HG02642 (cell line): ENCODE measurements around the gene SLC38A10.

Experiments used
- ATAC-seq: cut with Tn5 transposase; IDR thresholded peaks from one replicate; pipeline ENCODE4 v1.9.1; 2021; ENCODE audit warnings: mild to moderate bottlenecking; ENCODE audit not compliant: unreplicated experiment, poor library complexity

Gene SLC38A10

DNA sequence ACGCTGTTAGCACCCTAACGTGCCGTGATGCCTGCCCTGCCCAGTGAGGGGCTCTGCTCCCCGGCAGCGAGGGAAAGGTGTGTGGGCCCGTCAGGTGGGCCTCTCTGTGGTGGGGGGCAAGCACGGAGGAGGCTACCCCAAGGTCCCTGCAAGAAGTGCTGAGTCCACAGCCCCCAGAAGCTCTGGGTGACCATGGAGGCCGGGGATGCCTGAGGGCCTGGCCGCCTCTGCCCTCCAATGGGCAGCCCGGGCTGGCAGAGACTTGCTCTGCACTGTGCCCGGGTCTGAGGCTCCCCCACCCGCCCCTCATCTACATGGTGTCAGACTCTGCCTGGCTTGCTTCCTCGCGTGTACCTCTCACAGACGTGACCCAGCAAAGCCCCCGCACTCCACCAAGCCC, 12.2 kb downstream of the SLC38A10 start:
- no peak for ATAC-seq

DNA sequence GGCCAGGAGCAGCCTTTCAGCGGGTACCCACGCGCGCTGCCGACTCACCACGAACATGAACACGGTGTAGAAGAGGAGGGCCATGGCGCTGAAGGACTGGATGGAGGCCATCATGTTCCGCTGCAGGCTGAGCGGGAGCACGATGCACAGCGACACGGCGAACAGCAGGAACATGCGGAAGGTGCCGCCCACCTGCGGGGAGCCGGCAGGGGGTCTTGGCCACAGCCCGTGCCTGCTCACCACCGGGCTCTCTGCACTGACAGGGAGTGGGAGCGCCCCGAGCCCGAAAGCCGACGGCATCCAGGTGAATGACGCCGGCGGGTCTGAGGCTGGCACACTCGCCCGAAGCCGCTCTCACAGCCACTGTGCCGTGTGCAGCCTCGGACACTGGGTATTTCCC, 13.0 kb downstream of the SLC38A10 start:
- no peak for ATAC-seq

DNA sequence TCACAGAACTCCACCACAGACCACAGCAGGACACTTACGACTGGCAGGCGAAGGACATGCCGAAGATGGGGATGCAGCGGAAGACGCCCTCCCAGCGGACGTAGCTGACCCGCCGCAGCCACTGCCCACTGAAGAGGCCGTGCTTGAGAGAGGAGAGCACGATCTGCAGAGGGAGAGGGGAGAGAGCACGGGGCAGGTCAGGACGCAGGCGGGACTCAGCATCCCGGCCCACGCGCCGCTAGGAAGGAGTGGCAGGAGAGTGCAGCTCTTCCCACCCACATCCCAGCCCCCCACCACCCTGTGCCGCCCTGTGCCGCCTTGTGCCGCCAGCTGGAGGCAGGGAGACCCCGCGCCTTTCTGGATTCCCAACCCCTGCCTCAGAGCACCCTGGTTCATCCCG, 14.5 kb downstream of the SLC38A10 start:
- ATAC-seq = no peak

DNA sequence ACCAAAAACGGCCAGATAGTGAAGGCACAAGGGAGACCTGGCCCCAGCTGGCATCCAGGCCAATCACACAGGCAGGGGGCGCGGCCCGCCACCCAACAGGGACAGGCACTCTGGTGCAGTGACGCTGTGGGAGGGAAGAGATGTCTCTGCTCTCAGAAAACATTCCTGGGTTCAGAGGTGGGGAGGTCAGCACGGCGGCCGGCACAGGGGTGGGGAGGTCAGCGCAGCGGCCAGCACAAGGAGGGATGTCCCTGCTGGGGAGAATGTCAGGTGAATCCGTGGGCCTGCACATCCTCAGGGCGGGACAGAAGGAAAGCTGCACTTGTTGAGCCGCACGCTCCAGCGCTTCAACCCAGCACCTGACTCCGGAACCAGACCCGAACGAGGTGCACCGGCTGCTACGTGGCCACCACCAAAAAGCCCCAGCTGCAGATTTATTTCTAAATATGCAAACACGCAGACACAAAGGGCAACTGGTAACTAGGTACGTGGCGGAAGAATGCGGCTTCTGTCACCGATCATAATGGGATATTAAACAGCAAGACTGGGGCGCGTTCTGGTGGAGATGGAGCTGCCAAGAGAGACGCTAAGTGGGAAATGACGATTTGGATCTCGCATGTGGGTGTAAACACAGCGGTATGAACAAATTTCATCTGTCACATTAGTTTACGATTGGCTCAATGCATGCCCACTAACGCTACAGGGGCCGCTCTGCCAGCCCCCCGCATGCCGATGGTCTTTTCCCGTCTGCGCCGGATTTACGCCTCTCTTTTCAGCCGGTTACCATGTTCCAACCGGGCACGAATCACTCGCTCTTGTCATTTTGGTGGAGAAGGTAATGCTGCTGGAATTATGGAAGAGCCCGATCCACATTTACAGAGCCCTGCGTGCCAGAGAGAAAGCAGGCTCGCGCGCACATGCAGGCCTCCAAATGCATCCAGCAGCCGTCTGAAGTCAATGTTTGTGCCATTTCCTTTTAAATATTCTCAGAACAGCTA, 15.5 kb downstream of the SLC38A10 start:
- no peak for ATAC-seq

DNA sequence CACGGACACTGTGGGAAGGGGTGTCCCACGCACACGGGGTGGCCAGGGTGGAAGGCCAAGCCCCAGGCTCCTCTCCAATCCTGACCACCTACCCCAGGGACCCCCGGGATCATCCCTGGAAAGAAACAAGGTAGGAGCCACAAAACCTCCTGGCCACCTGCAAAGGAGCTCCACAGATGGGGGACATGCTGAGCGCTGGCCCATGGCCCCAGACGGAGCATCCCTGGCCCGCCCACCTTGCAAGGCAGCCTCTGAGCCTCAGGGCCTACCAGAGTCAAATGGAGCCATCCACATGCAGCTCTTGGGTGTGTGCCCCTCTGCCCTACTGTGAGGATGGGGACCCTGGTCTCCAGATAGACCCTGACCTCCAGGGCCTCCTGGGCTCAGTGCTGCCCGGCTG, 16.3 kb downstream of the SLC38A10 start:
- no peak for ATAC-seq

DNA sequence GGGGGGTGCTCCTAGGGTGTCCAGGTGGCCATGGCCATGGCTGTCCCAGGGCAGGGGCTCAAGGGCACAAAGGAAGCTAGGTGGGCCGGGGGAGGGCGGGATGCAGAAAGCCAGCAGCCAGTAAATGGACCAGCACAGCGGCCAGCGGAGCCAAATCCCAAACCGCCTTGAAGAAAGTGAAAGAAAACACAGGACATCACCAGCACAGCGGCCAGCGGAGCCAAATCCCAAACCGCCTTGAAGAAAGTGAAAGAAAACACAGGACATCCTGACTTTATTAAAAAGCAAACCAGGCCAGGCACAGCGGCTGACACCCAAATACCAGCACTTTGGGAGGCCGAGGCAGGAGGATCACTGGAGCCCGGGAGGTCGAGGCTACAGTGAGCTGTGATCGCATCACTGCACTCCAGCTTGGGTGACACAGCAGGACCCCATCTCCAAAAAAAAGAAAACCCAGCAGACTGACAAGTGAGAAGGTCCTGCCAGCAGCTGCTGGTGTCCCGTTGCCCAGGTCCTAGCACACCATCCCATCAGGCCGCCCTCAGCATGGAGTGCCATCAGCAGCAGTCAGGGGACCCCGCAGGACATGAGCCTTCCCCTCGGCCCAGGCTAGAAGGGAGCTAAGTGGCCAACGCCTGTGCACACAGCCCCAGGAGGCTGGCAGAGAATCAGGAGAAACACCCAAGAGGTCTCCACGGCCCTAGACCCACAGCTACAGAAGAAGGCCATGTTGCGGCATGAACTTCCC, 17.0 kb downstream of the SLC38A10 start:
- ATAC-seq = no peak

DNA sequence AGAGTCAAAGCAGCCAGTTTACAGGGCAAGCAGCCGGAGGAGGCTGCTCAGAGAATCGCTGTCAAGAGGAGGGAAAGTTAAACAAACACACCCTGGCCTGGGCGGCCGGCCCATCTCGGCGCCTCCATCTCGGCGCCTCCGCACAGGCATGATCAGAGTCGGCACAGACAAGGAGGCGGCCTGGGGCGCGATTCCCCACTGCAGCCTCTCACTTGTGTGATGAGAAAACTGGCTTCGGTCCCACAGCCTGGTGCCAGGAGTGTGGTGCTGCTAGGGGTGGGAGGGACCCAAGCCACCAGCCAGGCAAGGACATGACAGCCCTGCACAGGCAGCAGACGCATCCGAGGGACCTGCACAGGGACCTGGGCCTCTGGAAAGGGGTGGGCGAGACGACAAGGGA, 17.7 kb downstream of the SLC38A10 start:
- ATAC-seq = no peak

DNA sequence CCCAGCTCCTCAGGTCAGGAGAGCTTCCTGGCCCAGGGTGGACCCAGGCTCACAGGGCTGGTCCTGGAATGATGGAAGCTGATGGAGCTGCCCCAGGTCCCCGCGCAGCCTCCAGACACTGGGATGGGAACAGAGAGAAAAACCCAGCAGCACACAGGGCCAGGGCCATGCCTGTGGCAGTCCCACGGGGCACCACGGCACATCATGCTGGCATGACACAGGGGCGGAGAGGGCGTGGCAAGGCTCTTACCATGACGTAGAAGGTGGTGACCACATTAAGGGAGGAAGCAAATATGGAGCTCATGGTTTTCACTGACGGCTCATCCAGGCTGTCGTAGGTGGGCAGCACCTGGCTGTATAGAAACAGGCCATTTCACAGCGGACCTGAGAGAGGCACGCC, 18.3 kb downstream of the SLC38A10 start:
- ATAC-seq = no peak

DNA sequence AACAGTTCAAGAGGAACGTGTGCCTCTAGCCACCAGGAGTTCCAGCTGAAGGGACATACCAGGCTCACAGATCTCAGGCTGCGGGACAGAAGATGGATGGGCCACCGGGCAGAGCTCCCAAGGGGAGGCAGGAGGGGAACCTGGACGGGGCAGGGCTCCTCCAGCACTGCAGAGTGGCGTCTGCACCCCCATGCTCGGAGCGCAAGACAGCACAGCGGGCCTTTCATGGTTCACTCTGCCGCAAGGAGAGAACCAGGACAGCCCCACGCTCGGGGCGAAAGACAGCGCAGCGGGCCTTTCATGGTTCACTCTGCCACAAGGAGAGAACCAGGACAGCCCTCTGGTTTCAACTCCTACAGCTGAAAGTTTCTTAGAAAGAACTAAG, 20.6 kb downstream of the SLC38A10 start:
- no peak for ATAC-seq

DNA sequence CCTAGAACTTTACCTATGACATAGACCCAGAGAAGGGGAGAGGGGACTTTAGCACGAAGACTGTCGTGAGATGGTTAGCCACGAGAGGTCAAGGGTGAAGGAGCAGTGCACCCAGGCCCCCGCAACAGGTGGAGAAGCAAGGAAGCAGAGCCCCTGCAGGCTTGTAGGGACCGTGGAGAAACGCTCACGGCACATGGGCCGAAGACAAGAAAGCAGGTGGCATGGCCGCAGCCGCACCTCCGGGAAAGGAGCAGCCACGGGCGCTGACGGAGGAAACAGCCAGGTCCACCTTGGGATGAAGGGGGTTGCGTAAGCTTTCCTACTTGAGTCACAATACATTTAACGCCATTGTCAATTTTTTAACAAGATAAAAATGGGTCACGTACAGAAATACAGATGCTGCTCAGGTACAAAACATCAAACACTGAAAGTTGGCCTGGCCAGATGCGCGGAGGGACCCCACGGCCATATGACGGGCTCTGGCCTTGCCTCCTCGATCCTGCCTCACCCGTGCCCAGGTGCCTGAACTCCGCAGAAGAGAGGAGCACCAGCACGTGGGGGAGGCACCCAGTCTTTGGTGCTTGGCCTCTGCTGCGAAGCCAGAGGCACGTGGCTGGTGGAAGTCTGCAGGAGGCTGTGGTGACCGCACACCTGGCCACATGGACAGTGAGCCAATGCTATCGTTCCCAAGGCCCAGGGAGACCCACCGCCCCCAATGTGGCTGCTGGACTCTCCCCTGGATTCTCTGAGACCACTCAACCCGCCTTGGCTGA, 21.2 kb downstream of the SLC38A10 start:
- no peak for ATAC-seq

DNA sequence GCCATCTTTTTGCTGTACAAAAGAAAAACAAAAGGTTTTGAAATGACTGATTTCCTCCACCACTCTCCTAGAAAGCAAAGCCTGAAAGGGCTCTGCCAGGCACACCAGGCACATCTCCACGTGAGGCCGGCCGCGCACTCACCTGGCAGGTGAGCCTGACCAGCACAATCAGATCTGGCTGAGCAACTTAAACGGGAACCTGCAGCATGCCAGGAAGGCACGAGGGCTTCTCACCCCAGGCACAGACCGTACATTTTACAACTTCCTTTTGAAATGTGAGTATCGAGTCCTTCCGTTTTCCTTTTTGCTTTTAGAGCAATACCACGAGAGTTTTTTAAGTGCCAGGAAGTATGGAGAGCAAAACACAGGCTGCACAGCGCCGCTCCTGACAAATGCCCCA, 22.5 kb downstream of the SLC38A10 start:
- ATAC-seq = no peak

DNA sequence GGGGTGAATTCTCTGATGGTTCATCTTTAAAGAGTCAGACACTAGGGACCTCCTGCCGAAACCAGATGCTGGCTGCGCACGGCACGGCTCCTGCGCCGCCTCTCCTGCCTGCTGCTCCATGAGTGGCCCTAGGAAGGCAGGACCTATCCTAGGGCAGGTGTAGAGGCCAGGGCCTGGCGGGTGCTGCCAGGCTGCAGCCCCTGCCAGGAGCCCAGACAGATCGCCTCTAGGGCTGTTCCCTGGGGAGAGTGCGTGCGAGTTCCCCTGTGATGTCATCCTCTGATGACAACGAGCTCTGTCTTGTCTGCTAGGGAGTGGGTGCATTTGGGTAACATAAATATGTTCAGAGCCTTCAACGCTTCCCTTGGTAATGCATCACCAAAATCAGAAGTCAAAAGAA, 23.9 kb downstream of the SLC38A10 start:
- no peak for ATAC-seq

DNA sequence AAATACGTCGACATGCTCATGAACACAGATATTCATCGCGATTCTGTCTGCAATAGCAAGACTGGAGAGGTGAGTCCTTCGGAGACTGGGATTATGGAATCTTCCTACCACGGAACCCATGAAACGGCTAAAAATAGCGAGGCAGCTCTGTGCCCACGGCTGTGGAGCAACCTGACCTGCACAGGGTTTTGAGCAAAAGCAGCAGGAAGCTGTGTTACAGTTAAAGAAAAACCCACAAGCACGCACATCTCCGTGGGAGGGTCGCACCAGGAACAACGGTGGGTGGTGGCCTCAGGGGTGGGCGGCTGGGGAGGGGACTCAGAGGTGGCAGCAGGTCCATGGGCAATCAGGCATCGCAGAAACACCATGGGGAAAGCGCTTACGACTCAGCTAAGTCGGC, 24.8 kb downstream of the SLC38A10 start:
- no peak for ATAC-seq

DNA sequence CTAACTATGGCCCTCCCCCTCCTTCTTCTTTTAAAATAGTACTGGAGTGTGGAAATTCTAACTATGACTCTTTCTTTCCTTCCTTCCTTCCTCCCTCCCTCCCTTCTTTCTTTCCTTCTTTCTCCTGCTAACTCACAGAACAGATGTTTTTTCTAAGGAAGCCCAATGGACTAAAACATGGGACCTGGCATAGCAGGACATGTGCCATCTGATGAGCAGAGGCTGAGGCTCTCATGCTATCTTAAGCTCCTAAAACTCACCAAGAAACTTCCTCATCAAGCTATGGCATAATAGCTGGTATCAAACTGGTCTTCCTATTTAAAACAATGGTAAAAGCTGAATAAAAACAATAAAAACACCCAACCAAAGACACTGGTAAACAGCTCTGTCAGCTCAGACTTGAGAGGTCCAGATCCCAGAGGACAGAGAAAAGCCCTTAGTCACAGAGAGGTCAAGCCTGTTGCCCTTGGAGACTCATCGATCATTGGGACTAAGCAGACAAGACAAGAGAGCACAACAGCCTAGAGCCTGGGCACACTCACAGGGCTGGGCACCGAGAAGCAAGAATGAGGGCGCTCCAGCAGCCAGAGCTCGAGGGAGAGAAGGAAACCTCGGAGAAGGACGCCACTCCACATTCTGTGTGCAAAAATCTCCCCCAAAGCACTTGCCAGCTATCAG, 27.6 kb downstream of the SLC38A10 start:
- no peak for ATAC-seq

DNA sequence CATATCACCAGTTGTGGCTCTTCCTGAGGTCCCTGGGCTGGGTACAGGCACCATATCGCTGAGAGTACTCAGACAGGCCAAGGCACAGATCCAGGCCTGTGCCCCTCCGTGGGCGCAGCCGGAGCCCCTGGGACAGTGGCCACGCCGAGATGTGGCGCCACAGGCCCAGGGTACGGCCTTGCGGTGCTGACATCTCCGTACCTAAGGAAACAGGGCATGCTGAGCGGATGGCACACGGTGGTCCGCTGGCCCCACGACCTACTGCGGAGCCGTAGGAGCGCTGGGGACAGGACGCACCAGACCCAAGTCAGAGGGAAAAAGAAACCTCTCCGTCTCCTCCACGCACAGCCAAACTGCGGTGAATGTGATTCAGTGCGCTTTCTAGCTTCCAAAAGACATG, 29.5 kb downstream of the SLC38A10 start:
- ATAC-seq = no peak

DNA sequence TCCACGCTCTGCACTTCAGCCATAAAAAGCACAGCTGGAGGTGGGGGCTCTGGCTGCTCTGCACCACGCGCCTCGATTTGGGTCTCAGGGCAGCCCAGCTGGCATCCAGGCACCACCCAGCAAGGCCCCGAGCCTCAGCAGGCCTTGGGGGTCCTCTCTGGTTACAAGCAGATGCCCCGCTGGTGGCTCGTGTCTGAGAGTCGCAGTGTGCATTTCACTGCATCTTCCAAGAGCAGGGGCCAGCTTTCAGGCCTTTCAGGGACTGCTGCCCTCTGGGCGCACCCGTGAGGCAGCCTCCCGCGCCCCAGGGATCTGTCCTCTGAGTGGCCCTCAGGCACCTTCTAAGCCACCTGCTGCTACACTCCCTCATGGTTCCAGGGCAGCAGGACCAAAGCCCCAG, 30.5 kb downstream of the SLC38A10 start:
- ATAC-seq = no peak

DNA sequence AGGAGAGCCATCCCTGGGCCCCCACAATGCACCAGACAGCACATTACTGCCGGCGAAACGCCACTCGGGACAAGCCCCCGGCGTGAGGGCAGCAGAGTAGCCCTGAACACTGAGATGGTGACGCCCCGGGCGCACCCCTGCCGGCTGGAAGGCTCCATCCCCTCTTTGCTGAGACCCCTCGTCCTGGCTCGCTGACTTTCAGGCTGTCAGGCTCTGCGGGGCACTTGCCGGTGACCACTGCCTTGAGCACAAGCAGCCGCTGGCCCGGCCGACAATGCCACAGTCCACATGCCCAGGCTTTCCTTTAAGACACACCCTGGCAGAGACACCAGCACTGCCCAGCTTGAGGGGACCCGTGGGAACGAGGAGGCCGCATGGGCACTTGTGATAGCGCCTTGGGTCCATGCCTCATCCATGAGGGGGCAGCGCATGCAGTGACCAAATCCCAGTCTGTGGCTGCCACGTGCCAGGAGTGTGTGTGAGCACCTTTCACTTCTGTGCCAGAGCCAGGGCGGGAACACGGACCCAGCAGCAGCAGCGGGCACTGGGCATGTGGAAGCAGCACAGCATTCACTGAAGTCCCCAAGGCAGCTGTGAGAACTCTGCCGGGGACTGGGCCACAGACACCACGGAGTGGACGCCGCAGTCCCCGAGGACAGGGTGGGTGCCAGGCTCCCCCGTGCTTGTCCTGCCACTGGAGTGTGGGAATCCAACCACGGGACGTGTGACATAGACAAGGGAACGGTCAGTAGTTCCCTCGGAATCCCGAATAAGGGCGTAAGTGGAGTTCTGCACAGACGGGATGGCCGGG, 31.5 kb downstream of the SLC38A10 start:
- ATAC-seq = no peak

DNA sequence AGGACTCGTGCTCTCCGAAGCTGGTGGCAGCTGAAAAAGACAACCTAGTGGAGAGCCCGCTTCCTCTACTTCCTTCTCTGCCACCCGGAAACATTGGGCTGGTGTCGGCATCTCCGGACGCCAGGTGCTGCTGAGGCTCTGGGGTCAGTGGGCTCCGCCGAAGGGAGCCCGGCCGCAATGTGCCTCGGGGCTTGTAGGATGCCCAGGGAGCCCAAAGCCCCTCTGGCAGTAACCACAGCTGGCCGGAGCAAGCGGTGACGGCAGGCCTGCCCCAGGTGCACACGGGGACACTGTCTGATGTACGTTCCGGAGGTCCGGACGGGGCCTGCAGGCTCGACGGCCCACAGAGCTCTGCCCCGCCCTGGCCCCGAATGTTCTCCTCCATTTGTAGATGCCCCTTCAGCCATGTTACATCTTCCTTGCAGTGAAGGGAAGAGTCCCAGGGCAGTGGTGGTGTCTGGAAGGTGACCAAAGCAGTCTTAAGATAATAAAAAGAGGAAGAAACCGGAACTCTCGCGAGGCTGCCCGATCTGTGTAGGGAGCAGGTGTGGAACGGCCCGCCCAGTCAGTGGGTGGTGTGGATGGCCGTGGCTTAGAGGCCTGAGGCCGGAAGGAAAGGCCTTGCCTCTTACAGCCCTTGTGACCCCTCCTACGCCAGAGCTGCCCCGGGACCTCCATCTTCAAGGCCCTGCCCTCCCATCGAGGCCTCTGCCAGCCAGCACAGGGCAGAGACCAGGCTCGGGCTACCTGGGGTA, 33.3 kb downstream of the SLC38A10 start:
- no peak for ATAC-seq

DNA sequence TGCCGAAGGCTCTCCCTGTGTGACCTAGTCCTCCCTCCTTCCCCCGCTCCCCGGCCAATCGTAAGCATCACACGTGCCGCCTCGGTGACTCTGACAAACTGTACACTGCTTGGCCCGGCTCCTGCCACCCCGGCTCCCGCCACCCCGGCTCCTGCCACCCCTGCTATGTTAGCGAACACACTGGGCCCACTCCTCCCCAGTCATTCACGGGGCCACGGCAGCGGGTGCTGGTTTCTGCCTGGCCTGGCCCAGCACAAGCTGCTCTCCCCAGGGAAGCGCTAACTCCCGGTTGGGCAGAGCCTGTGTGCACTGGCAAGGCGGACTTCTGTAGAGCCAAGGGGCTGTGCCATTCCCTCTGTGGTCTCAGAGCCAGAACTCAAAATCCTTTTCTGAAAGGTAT, 34.0 kb downstream of the SLC38A10 start:
- ATAC-seq = no peak
